ENCODE data around the gene FAM78A. TPM values are rescaled to one million over a fixed set of nuclear protein-coding genes. Genes with fewer than 3 reads are reported as not detected.

The FAM78A gene
- total RNA-seq, 1 experiment from 2014 or later: not detected

- Mint-ChIP-seq H3K27ac (ENCODE audit: unreplicated experiment) (no peak overlapping the region), H3K4me3 (ENCODE audit: low read depth, unreplicated experiment) (no peak overlapping the region), H3K4me1 (ENCODE audit: low read depth, unreplicated experiment) (no peaks in the 10 kb centered on the region), H3K9me3 (ENCODE audit: low read depth, unreplicated experiment) (no peaks in the 10 kb centered on the region), H3K36me3 (ENCODE audit: insufficient read depth, unreplicated experiment) (no peaks in the 10 kb centered on the region), H3K27me3 (ENCODE audit: unreplicated experiment) (peaks cover 47% of the 10 kb centered on the region)
- no peak for TF ChIP-seq CTCF (IDR thresholded peaks at IDR 0.05; ENCODE audit: unreplicated experiment)
- CTCF ChIA-PET: no interaction called here
- intact Hi-C loops (cut with micrococcal nuclease; ENCODE audit: unreplicated experiment): no loop called here
- BruUV-seq (replicated peaks): no TSS peak
- no peak for DNase-seq
Observed at GRCh38 chr9:131296460-131296859, 20.1 kb upstream of the FAM78A start.

- DNase-seq: no peak
- no peak for TF ChIP-seq CTCF (IDR thresholded peaks at IDR 0.05; ENCODE audit: unreplicated experiment)
- Mint-ChIP-seq H3K36me3 (ENCODE audit: insufficient read depth, unreplicated experiment) (no peaks in the 10 kb centered on the region), H3K27ac (ENCODE audit: unreplicated experiment) (no peak overlapping the region), H3K4me3 (ENCODE audit: low read depth, unreplicated experiment) (no peak overlapping the region), H3K9me3 (ENCODE audit: low read depth, unreplicated experiment) (no peaks in the 10 kb centered on the region), H3K27me3 (ENCODE audit: unreplicated experiment) (peaks cover 47% of the 10 kb centered on the region), H3K4me1 (ENCODE audit: low read depth, unreplicated experiment) (no peaks in the 10 kb centered on the region)
- intact Hi-C loops (cut with micrococcal nuclease; ENCODE audit: unreplicated experiment): no loop called here
- CTCF ChIA-PET: no interaction called here
- no TSS peak for BruUV-seq (replicated peaks)
Observed at GRCh38 chr9:131292937-131293336, 16.6 kb upstream of the FAM78A start.

GRCh38 chr9:131291795-131292315 lies 15.5 kb upstream of the FAM78A start:
- Mint-ChIP-seq H3K4me3 (ENCODE audit: low read depth, unreplicated experiment) (no peak overlapping the region), H3K9me3 (ENCODE audit: low read depth, unreplicated experiment) (no peaks in the 10 kb centered on the region), H3K27ac (ENCODE audit: unreplicated experiment) (no peak overlapping the region), H3K36me3 (ENCODE audit: insufficient read depth, unreplicated experiment) (no peaks in the 10 kb centered on the region), H3K27me3 (ENCODE audit: unreplicated experiment) (peaks cover 45% of the 10 kb centered on the region), H3K4me1 (ENCODE audit: low read depth, unreplicated experiment) (no peaks in the 10 kb centered on the region)
- no peak for TF ChIP-seq CTCF (IDR thresholded peaks at IDR 0.05; ENCODE audit: unreplicated experiment)
- BruUV-seq (replicated peaks): no TSS peak
- intact Hi-C loops (cut with micrococcal nuclease; ENCODE audit: unreplicated experiment): no loop called here
- CTCF ChIA-PET: no interaction called here
- DNase-seq: no peak

GRCh38 chr9:131290767-131291370 lies 14.6 kb upstream of the FAM78A start:
- TF ChIP-seq CTCF (IDR thresholded peaks at IDR 0.05; ENCODE audit: unreplicated experiment): no peak
- DNase-seq: no peak
- no peaks in the 10 kb centered on the region for H3K9me3 Mint-ChIP-seq (ENCODE audit: low read depth, unreplicated experiment)
- CTCF ChIA-PET: no interaction called here
- H3K4me1 Mint-ChIP-seq (ENCODE audit: low read depth, unreplicated experiment): no peaks in the 10 kb centered on the region
- intact Hi-C loops (cut with micrococcal nuclease; ENCODE audit: unreplicated experiment): no loop called here
- no peak overlapping the region for H3K27ac Mint-ChIP-seq (ENCODE audit: unreplicated experiment)
- no peaks in the 10 kb centered on the region for H3K36me3 Mint-ChIP-seq (ENCODE audit: insufficient read depth, unreplicated experiment)
- no peak overlapping the region for H3K4me3 Mint-ChIP-seq (ENCODE audit: low read depth, unreplicated experiment)
- H3K27me3 Mint-ChIP-seq (ENCODE audit: unreplicated experiment): peaks cover 35% of the 10 kb centered on the region
- no TSS peak for BruUV-seq (replicated peaks)

Data from Calu3 (cell line).